Effector memory CD4-positive, alpha-beta T cell (primary cell): ENCODE results near the gene NUP43.

Experiments
- DNase-seq, 3 donors: peaks; one replicate each; pipeline ENCODE4 v3.0.0-alpha.2; 2020
- H3K27ac ChIP-seq: 2 replicates; pipeline ENCODE4 v1.7.0; 2013; ENCODE audit warnings: mild to moderate bottlenecking, low read length, moderate library complexity; ENCODE audit not compliant: insufficient read depth, poor library complexity, severe bottlenecking
- H3K27me3 ChIP-seq: replicated peaks from 2 replicates; pipeline ENCODE4 v1.7.0; 2013; ENCODE audit warnings: mild to moderate bottlenecking, low read length; ENCODE audit not compliant: insufficient read depth, control insufficient read depth, poor library complexity, severe bottlenecking
- H3K36me3 ChIP-seq: 2 replicates; pipeline ENCODE4 v1.7.0; 2013; ENCODE audit warnings: mild to moderate bottlenecking, low read length, moderate library complexity; ENCODE audit not compliant: control insufficient read depth, insufficient read depth
- H3K4me1 ChIP-seq: 2 replicates; pipeline ENCODE4 v1.7.0; 2013; ENCODE audit warnings: low read length, mild to moderate bottlenecking; ENCODE audit not compliant: control insufficient read depth, insufficient read depth, poor library complexity, severe bottlenecking
- H3K4me3 ChIP-seq: 2 replicates; pipeline ENCODE4 v1.7.0; 2013; ENCODE audit warnings: low read length, low read depth, mild to moderate bottlenecking; ENCODE audit not compliant: insufficient read depth, poor library complexity, severe bottlenecking
- H3K9me3 ChIP-seq: 2 replicates; pipeline ENCODE4 v1.7.0; 2013; ENCODE audit warnings: mild to moderate bottlenecking, low read length, moderate library complexity; ENCODE audit not compliant: control insufficient read depth

The NUP43 gene

DNA sequence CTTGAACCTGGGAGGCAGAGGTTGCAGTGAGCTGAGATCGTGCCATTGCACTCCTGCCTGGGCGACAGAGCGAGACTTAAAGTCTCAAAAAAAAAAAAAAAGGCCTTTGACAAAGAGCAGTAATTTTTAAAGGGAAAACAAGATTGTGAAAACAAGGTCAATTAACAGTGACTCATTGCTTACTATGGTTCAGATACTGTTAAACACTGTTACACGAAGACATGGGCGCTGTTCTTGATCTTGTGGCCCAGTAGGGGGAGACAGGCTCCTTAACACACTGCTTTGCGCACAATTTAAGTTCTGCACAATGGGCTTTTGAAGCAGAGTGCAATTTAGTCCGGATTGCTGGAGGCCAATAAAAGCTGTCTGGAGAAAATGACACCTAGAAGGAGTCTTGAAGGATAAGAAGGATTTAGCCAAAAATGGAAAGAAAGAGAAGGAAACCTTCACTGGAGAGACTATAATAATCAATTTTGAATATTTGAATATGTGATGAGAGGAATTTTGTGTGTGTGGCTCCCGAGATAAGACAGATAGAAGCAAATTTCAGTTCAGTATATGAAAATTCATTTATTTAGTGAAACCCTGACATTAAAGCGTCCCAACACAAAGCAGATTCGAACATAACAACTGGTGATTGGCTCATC lies 22.4 kb downstream of the NUP43 start:
- Histone ChIP-seq H3K9me3 (no peaks in the 10 kb centered on the region), H3K4me3 (no peak overlapping the region), H3K36me3 (peaks cover 13% of the 10 kb centered on the region), H3K4me1 (no peaks in the 10 kb centered on the region), H3K27me3 (no peaks in the 10 kb centered on the region), H3K27ac (no peak overlapping the region)
- no peak for DNase-seq

DNA sequence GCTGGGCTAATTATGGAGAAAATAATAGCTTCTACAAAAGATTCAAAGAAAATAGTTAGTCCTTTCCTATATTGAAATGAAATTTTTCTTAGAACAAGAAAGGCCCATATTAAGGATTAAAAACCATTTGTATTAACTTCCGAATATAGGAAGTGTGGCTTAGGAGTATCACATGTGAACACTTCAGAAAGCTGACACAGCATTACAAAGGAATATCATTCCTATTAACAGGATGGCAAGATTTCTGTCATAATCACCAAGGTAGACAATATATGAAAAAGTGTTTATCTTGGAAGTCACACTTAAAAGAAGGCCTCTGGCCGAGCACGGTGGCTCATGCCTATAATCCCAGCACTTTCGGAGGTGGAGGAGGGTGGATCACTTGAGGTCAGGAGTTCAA lies 23.1 kb downstream of the NUP43 start:
- no peaks in the 10 kb centered on the region for H3K9me3 ChIP-seq
- no peak overlapping the region for H3K4me3 ChIP-seq
- no peaks in the 10 kb centered on the region for H3K4me1 ChIP-seq
- peaks cover 13% of the 10 kb centered on the region for H3K36me3 ChIP-seq
- H3K27me3 ChIP-seq, result no peaks in the 10 kb centered on the region
- H3K27ac ChIP-seq, result no peak overlapping the region
- no peak for DNase-seq

DNA sequence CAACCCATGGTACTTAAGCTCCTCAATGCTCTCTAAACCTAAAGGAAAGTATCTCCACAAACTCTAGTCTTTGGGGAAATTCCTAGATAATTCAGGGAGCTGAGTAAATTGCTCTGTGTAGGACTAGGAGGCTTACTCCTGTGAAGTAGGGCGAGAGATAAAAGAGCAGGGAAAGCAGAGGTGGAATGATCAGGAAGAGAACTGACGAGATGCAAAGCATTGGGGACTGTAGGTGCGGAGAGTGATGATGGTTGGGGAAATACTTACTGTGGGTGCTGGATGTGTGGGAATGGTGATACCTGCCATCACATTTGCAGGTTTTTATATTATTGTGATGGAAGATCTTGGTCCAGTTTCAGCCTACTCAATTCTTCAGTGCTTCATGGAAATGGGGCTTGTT lies 26.8 kb downstream of the NUP43 start:
- Histone ChIP-seq H3K9me3 (no peaks in the 10 kb centered on the region), H3K27ac (no peak overlapping the region), H3K4me3 (no peak overlapping the region), H3K27me3 (no peaks in the 10 kb centered on the region), H3K36me3 (no peaks in the 10 kb centered on the region), H3K4me1 (peaks cover 5% of the 10 kb centered on the region)
- no peak for DNase-seq

DNA sequence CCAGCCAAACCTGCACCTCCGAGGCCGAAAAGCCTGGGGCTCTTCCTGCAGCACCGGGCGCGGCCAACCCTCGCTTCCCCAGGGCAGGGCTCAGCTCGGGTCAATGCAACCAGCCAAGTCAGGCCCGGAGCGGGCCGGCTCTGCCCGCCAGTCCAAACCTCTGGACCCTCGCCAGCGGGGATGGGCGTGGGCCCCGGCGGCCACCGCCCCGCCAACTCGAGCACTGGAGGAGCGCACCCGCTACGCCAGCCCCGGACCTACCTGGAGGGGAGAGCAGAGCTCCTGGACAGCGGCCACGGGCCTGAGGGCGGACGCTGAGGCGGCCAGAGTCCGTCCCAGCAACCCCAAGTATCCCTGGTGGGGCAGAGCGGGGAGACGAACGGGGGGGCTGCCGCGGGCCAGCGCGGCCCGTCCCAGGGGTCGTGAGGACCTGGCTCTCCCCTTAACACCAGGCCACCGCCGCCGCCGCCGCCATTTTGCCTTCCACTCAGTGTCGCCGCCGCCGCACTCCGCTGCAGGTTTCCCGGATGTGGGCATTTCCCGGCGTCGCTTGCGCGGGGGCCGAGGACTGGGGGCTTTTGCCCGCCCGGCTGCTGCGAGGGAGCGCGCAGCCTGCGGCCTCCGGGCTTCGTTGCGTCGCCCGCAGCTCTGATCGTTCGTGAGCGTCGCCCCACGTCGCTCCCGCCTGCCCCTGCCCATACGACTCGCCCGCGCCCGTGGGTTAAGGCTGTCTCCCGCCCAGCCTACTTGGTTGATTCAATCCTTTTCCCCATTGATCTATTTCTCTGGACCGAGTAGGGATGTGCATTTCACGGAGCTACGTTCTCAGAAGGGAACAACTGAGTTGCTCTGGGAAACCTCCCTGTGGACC lies 28.5 kb downstream of the NUP43 start, which contains the start of gene LATS1:
TSS of gene LATS1 (minus strand) at position 514 of the 871 bp plus-strand sequence. CDS start 15,975 bp downstream, outside the sequence.
- Histone ChIP-seq H3K9me3 (no peaks in the 10 kb centered on the region), H3K4me3 (peak within 1 kb of the TSS; percentile 87), H3K27ac (peak within 1 kb of the TSS; percentile 91), H3K4me1 (peaks cover 5% of the 10 kb centered on the region), H3K36me3 (no peaks in the 10 kb centered on the region), H3K27me3 (no peaks in the 10 kb centered on the region)
- DNase-seq, result peak; percentile 85 to 88 (median 85)

DNA sequence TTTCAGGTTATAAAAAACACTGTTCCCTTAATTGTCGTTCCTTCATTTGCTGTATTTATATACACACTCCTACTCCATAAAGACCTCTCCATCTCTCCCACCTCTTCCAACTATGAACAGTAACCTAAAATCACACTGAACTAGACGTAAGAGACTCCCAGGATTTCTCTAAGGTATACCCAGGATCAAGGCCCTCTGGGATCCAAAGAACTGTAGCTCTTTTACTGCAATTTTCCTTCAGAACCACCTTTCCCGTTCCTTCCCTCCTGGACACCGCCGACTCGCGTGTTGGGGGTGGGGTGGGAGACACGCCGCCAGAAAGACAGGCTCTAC lies 29.1 kb downstream of the NUP43 start:
- H3K27ac ChIP-seq, result peak overlapping the region; percentile 91
- no peaks in the 10 kb centered on the region for H3K36me3 ChIP-seq
- H3K27me3 ChIP-seq, result no peaks in the 10 kb centered on the region
- no peaks in the 10 kb centered on the region for H3K9me3 ChIP-seq
- H3K4me1 ChIP-seq, result peaks cover 5% of the 10 kb centered on the region
- peak overlapping the region; percentile 87 for H3K4me3 ChIP-seq
- DNase-seq, result no peak

DNA sequence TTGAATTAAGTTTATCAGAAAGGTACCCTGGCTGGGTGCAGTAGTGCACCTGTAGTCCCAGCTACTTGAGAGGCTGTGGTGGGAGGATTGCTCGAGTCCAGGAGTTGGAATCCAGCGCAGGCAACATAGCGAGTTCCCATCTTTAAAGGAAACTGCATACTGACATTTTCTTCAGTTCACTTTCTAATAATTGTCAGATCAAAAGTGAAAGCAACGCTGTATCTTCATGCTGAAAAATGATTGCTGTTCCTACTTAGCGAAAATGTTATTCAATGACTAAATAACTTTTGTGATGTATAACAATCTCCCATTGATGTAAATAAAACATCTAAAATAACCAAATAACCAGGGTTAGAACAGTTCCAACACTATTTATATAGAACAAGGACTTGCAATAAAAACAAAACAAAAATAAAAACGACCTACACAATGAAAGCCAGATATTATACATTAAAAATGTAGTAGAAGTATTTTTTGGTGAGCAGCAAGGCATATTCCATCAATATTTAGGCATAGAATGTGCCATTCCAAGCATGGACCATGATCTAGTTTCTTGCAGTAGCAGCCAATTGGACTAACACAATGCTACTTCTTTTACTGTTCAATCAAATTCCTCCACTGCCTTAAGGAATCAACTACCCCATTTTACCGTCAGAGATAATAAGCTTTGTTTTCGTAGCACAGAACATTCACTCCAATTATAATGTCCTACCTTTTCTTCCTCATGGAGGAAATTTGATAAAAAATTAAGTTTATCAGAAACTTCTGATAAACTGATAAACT lies 30.0 kb downstream of the NUP43 start:
- H3K36me3 ChIP-seq, result no peaks in the 10 kb centered on the region
- H3K9me3 ChIP-seq, result no peaks in the 10 kb centered on the region
- H3K27me3 ChIP-seq, result no peaks in the 10 kb centered on the region
- DNase-seq, result no peak
- H3K4me3 ChIP-seq, result peak overlapping the region; percentile 87
- H3K27ac ChIP-seq, result no peak overlapping the region
- peaks cover 10% of the 10 kb centered on the region for H3K4me1 ChIP-seq

DNA sequence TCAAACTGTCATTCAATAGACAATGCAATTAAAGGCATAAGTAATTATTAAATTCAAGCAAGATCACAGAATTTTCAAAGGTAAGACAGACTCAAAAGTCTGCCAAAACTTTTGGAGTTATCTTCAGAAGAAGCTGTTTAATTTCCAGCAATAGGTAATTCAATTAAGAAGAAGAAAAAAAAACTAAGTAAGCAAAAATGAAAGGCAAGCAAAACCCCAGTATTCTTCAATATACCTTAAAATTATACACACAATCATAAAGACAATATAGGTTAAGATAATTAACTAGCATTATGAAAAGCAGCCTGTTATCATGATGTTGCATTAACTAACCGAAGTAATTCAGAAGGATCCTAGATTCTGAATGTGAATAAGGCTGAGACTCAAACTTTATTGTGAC lies 31.9 kb downstream of the NUP43 start:
- no peaks in the 10 kb centered on the region for H3K27me3 ChIP-seq
- H3K36me3 ChIP-seq, result no peaks in the 10 kb centered on the region
- no peak for DNase-seq
- H3K27ac ChIP-seq, result no peak overlapping the region
- no peak overlapping the region for H3K4me3 ChIP-seq
- peaks cover 16% of the 10 kb centered on the region for H3K4me1 ChIP-seq
- no peaks in the 10 kb centered on the region for H3K9me3 ChIP-seq

DNA sequence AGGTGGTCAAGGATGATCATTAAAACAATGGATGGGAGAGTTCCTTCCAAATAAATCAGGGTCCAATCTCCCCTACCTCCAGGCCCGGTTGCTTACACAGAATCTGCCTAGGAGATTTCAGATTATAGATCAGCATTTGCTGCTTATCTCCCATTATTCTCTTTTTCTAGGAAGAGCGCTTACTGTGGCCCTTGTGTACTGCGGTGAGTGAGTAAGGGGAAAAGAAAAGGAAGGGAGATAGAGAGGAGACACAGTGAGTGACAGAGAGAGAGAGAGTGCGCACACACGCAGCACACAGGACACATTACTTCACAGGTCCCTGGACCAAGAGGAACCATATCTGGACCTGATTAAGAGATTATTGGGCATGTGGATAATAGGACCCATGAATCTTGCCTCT lies 34.6 kb downstream of the NUP43 start:
- Histone ChIP-seq H3K9me3 (no peaks in the 10 kb centered on the region), H3K27me3 (no peaks in the 10 kb centered on the region), H3K4me1 (peaks cover 20% of the 10 kb centered on the region), H3K27ac (no peak overlapping the region), H3K4me3 (no peak overlapping the region), H3K36me3 (no peaks in the 10 kb centered on the region)
- no peak for DNase-seq

DNA sequence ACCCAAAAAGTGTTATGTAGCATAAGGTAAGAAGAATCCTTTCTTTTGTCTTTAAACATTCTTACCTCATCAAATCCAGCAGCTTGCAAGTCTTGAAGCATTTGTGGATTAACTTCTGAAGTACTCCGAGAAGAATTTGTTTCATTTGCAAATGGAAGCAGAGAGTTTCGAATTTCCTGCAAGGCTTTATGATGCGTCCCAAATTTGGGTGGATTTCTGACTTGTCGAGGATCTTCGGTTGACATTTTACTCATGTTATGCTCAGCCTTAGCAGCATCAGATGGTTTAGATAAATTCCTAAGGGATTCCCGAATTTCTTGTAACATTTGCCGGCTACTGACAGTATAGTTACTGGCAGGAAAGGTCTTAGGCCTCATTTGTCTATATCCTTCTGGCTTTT lies 44.6 kb downstream of the NUP43 start:
- H3K27ac ChIP-seq, result no peak overlapping the region

DNA sequence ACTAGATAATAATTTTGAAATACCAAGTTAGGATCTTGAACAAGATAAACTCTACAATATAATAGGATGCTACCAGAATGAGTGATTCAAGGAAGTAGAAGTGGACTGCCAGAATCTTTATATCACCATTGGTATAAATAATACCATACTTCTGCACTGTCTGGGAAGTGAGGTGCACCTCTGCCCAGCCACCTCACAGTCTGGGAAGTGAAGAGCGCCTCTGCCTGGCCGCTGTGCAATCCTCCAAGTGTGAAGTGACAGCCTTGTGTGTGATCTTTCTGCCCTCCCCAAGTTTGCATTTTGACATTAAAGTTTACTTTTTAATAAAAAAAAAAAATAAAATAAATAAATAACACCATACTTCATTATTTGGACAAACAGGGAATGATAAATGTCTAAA lies 47.2 kb downstream of the NUP43 start:
- Histone ChIP-seq H3K9me3 (no peaks in the 10 kb centered on the region), H3K4me3 (no peak overlapping the region), H3K27me3 (no peaks in the 10 kb centered on the region), H3K27ac (no peak overlapping the region), H3K4me1 (peaks cover 3% of the 10 kb centered on the region), H3K36me3 (peaks cover 13% of the 10 kb centered on the region)
- no peak for DNase-seq

More for the DNA sequence above, 44.6 kb downstream of the NUP43 start:
- Histone ChIP-seq H3K4me3 (no peak overlapping the region), H3K9me3 (no peaks in the 10 kb centered on the region), H3K36me3 (peaks cover 13% of the 10 kb centered on the region), H3K27me3 (no peaks in the 10 kb centered on the region), H3K4me1 (peaks cover 6% of the 10 kb centered on the region)
- no peak for DNase-seq
